Panc1 (cell line): ENCODE measurements around the gene CHRND.
"Not testable (repeated sequence)": the region's sequence is repeated elsewhere in the genome, so short reads cannot be mapped to it uniquely, and the experiment has no call there.

Experiments
- POLR2AphosphoS5 ChIP-seq: IDR thresholded peaks from 2 replicates; pipeline ENCODE4 v1.6.1; 2012; ENCODE audit warnings: mild to moderate bottlenecking, low read depth, low read length, moderate library complexity
- TF ChIP-seq, protein P1 (sequence below): fragments of 450-650 bp; IDR thresholded peaks from 2 replicates; pipeline ENCODE4 v1.5.1; 2017; ENCODE audit warnings: mild to moderate bottlenecking
- TF ChIP-seq, protein P2 (sequence below), 2 experiments: IDR thresholded peaks; 2 replicates each; pipeline ENCODE4 v1.6.1; 2011 to 2012; ENCODE audit warnings: low read depth in 2 of 2, control low read depth in 1 of 2, low read length in 1 of 2, mild to moderate bottlenecking in 1 of 2, moderate library complexity in 1 of 2; ENCODE audit not compliant: insufficient read depth in 1 of 2

GRCh38 chr2:232570481-232570880 lies 44.5 kb downstream of the CHRND start:
- TF ChIP-seq, protein P1, sequence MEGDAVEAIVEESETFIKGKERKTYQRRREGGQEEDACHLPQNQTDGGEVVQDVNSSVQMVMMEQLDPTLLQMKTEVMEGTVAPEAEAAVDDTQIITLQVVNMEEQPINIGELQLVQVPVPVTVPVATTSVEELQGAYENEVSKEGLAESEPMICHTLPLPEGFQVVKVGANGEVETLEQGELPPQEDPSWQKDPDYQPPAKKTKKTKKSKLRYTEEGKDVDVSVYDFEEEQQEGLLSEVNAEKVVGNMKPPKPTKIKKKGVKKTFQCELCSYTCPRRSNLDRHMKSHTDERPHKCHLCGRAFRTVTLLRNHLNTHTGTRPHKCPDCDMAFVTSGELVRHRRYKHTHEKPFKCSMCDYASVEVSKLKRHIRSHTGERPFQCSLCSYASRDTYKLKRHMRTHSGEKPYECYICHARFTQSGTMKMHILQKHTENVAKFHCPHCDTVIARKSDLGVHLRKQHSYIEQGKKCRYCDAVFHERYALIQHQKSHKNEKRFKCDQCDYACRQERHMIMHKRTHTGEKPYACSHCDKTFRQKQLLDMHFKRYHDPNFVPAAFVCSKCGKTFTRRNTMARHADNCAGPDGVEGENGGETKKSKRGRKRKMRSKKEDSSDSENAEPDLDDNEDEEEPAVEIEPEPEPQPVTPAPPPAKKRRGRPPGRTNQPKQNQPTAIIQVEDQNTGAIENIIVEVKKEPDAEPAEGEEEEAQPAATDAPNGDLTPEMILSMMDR = not testable (repeated sequence)
- TF ChIP-seq, protein P2, sequence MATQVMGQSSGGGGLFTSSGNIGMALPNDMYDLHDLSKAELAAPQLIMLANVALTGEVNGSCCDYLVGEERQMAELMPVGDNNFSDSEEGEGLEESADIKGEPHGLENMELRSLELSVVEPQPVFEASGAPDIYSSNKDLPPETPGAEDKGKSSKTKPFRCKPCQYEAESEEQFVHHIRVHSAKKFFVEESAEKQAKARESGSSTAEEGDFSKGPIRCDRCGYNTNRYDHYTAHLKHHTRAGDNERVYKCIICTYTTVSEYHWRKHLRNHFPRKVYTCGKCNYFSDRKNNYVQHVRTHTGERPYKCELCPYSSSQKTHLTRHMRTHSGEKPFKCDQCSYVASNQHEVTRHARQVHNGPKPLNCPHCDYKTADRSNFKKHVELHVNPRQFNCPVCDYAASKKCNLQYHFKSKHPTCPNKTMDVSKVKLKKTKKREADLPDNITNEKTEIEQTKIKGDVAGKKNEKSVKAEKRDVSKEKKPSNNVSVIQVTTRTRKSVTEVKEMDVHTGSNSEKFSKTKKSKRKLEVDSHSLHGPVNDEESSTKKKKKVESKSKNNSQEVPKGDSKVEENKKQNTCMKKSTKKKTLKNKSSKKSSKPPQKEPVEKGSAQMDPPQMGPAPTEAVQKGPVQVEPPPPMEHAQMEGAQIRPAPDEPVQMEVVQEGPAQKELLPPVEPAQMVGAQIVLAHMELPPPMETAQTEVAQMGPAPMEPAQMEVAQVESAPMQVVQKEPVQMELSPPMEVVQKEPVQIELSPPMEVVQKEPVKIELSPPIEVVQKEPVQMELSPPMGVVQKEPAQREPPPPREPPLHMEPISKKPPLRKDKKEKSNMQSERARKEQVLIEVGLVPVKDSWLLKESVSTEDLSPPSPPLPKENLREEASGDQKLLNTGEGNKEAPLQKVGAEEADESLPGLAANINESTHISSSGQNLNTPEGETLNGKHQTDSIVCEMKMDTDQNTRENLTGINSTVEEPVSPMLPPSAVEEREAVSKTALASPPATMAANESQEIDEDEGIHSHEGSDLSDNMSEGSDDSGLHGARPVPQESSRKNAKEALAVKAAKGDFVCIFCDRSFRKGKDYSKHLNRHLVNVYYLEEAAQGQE (IDR thresholded peaks at IDR 0.05; ENCODE audit: insufficient read depth in 1 of 2, low read depth in 2 of 2, low read length in 1 of 2) = not testable (repeated sequence)
- TF ChIP-seq POLR2AphosphoS5 = not testable (repeated sequence)
